Measurements from ENCODE around the gene FBXL19. TPM values are rescaled to one million over a fixed set of nuclear protein-coding genes. Genes with fewer than 3 reads are reported as not detected.

Gene FBXL19
- total and polyA plus RNA-seq, 9 of the 15 experiments (the other 6 are each of a cell fraction or from before 2014, with no cell fraction given) = 0.13 to 48.0 (median 13.5) TPM; not detected in 1

DNA sequence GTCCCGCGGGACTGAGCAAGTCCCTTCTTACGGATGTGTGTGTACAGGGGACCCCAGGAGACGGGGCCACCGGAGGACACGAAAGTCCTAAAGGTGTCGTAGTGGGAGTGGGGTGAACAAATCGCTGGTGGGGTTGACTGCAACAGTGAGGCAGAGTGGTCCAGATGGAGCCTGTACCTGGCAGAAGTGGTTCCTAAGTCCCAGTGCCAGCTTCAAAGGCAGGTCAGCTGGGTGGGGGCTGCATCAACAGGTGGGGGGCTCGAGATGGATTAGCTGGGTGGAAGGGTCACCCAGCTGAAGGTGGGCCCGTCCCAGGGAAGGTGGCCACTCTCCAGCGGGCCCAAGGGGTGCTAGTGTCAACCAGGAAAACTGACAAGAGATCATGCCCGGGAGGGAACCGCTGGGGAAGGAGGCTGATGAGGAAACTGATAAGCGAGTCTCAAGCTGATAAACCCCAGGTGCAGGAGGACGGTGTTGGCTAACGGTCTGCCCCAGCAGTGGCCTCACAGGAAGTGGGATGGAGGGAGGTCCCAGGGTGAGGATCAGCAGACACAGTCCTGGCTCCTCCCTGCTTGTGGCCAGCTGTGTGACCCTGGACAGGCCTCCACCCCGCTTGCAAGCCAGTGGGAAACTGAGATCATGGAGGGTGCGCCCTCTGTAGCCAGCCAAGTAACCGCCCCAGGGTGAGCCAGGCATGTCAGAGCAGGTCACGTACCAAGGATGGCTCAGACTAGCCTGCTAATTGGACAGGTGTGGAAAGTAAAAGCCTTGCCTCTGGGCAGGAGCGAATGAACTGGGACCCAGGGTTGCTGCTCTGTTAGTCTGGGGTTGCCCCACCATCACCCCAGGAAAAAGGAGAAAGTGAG is 26.5 kb downstream of the FBXL19 start (continued):
- TF ChIP-seq TEAD4 (IDR thresholded peaks at IDR 0.05; ENCODE audit: low read length) = peak; percentile 65; the same call in 1 of the 2 replicates
- TF ChIP-seq TEAD4 (CRISPR knock-in tag; IDR thresholded peaks at IDR 0.05; ENCODE audit: borderline replicate concordance) = no peak
- TF ChIP-seq ERF (CRISPR knock-in tag; IDR thresholded peaks at IDR 0.05) = no peak; the same call in 1 of the 2 replicates
- no peak for TF ChIP-seq ZNF24 (IDR thresholded peaks at IDR 0.05)
- TF ChIP-seq BDP1 (IDR thresholded peaks at IDR 0.05; ENCODE audit: insufficient read depth, insufficient read length) = no peak
- TF ChIP-seq NR3C1 (CRISPR knock-in tag; IDR thresholded peaks at IDR 0.05) = no peak
- TF ChIP-seq NBN (IDR thresholded peaks at IDR 0.05; ENCODE audit: low read depth) = no peak; the same call in 1 of the 2 replicates
- TF ChIP-seq GABPA (tag; conservative IDR thresholded peaks at IDR 0.05; ENCODE audit: low read depth) = peak; percentile 81
- peak; percentile 29; the same call in 1 of the 2 replicates for TF ChIP-seq ILF3 (IDR thresholded peaks at IDR 0.05; ENCODE audit: borderline replicate concordance)
- peak; percentile 64; the same call in 1 of the 2 replicates for TF ChIP-seq MYC (IDR thresholded peaks at IDR 0.05; ENCODE audit: low read depth, low read length)
- peak; percentile 23; the same call in 1 of the 2 replicates for TF ChIP-seq MYC (CRISPR knock-in tag; IDR thresholded peaks at IDR 0.05; ENCODE audit: borderline replicate concordance, low read depth)
- TF ChIP-seq, protein P1, sequence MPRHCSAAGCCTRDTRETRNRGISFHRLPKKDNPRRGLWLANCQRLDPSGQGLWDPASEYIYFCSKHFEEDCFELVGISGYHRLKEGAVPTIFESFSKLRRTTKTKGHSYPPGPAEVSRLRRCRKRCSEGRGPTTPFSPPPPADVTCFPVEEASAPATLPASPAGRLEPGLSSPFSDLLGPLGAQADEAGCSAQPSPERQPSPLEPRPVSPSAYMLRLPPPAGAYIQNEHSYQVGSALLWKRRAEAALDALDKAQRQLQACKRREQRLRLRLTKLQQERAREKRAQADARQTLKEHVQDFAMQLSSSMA (CRISPR knock-in tag; IDR thresholded peaks at IDR 0.05) = peak; percentile 42; the same call in 1 of the 2 replicates
- TF ChIP-seq NR2F6 (CRISPR knock-in tag; IDR thresholded peaks at IDR 0.05) = no peak
- TF ChIP-seq TBP (optimal IDR thresholded peaks at IDR 0.05; ENCODE audit: low read depth, low read length) = peak; percentile 78
- TF ChIP-seq, protein P2, sequence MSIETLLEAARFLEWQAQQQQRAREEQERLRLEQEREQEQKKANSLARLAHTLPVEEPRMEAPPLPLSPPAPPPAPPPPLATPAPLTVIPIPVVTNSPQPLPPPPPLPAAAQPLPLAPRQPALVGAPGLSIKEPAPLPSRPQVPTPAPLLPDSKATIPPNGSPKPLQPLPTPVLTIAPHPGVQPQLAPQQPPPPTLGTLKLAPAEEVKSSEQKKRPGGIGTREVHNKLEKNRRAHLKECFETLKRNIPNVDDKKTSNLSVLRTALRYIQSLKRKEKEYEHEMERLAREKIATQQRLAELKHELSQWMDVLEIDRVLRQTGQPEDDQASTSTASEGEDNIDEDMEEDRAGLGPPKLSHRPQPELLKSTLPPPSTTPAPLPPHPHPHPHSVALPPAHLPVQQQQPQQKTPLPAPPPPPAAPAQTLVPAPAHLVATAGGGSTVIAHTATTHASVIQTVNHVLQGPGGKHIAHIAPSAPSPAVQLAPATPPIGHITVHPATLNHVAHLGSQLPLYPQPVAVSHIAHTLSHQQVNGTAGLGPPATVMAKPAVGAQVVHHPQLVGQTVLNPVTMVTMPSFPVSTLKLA (conservative IDR thresholded peaks at IDR 0.05) = peak in 1 of 2 experiments; percentile 80; a peak in 3 of 4 replicates
- TF ChIP-seq TARDBP (IDR thresholded peaks at IDR 0.05) = peak; percentile 18; the same call in 1 of the 2 replicates
- no peak for TF ChIP-seq TCF7L2 (IDR thresholded peaks at IDR 0.05; ENCODE audit: low read depth, low read length)
- peak; percentile 75 for TF ChIP-seq SP1 (CRISPR knock-in tag; IDR thresholded peaks at IDR 0.05)
- TF ChIP-seq ZNF143 (CRISPR knock-in tag; IDR thresholded peaks at IDR 0.05) = no peak
- TF ChIP-seq, protein P3, sequence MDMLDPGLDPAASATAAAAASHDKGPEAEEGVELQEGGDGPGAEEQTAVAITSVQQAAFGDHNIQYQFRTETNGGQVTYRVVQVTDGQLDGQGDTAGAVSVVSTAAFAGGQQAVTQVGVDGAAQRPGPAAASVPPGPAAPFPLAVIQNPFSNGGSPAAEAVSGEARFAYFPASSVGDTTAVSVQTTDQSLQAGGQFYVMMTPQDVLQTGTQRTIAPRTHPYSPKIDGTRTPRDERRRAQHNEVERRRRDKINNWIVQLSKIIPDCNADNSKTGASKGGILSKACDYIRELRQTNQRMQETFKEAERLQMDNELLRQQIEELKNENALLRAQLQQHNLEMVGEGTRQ (CRISPR knock-in tag; IDR thresholded peaks at IDR 0.05) = no peak
- TF ChIP-seq SMAD2 (IDR thresholded peaks at IDR 0.05; ENCODE audit: low read depth, low read length) = no peak
- TF ChIP-seq NFE2L1 (tag; IDR thresholded peaks at IDR 0.05; ENCODE audit: borderline replicate concordance, low read depth) = no peak
- TF ChIP-seq MCM3 (IDR thresholded peaks at IDR 0.05) = no peak
- no peak for TF ChIP-seq ARID2 (IDR thresholded peaks at IDR 0.05)
- no peak for TF ChIP-seq HDAC6 (IDR thresholded peaks at IDR 0.05; ENCODE audit: low read depth, low read length)
- TF ChIP-seq ZNF23 (CRISPR knock-in tag; IDR thresholded peaks at IDR 0.05) = no peak
- peak; percentile 96; the same call in 1 of the 2 replicates for TF ChIP-seq RNF2 (IDR thresholded peaks at IDR 0.05)

All from K562 (cell line).